GM12864 (cell line): Measurements from ENCODE around the gene ZNF155.
A peak's percentile ranks its signal among the peaks of the same experiment; 100 is the strongest.

Experiments used
- DNase-seq: peaks from one replicate; pipeline ENCODE4 v3.0.0-alpha.2; 2011; ENCODE audit warnings: low read depth
- H3K4me3 ChIP-seq: 2 replicates; pipeline ENCODE4 v1.5.1; 2011; ENCODE audit warnings: mild to moderate bottlenecking, low read depth, low read length, control low read depth
- TF ChIP-seq, protein P1 (sequence below): IDR thresholded peaks from 2 replicates; pipeline ENCODE4 v1.5.1; 2011; ENCODE audit warnings: low read depth, mild to moderate bottlenecking, moderate library complexity, low read length, control low read depth, inconsistent platforms; ENCODE audit errors: missing control alignments

Gene ZNF155

DNA sequence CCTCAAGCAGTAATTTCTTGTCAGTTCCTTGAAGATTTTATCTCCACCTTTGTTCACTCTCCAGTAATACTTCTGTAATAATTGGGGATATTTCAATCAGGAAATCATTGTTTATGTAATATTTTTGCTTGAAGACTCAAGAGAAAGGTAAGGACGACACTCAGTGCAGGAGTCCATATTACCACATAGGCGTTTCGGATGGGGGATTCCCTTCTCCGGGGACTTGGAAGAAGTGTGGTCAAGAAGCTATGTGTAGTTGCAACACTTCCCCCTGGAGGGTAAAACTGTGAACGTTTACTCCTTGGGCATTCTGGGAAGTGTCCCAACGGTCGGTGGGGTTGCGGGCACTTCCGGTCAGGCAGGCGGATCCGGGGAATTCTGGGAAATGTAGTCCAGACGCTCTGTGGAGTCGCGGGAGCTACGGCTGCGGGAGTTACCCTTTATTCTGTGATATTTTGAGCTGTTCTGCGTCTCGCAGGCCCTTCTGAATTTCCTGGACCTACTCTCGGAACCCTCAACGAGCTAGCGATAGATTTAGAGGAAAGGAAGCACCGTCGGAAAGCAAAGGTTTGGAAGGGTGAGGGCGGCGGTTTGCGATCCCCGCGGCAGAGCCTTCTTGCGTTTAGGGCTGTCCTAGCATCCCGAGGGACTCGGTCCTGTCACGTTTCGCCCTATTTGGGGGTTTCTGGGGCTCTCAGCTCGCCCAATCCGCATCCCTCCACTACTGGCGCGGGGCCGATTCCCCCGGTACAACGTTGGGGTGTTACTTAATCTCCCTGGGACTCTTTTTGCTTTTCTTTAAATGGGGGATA lies 32.9 kb upstream of the ZNF155 start, which contains the start of gene ZNF221:
Gene ZNF221 (plus strand): TSS at position 395 of the 812 bp plus-strand sequence. CDS start 11,499 bp downstream, outside the sequence.
- H3K4me3 ChIP-seq = peak within 1 kb of the TSS; percentile 75
- DNase-seq = peak; percentile 88
- TF ChIP-seq, protein P1, sequence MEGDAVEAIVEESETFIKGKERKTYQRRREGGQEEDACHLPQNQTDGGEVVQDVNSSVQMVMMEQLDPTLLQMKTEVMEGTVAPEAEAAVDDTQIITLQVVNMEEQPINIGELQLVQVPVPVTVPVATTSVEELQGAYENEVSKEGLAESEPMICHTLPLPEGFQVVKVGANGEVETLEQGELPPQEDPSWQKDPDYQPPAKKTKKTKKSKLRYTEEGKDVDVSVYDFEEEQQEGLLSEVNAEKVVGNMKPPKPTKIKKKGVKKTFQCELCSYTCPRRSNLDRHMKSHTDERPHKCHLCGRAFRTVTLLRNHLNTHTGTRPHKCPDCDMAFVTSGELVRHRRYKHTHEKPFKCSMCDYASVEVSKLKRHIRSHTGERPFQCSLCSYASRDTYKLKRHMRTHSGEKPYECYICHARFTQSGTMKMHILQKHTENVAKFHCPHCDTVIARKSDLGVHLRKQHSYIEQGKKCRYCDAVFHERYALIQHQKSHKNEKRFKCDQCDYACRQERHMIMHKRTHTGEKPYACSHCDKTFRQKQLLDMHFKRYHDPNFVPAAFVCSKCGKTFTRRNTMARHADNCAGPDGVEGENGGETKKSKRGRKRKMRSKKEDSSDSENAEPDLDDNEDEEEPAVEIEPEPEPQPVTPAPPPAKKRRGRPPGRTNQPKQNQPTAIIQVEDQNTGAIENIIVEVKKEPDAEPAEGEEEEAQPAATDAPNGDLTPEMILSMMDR = peak; percentile 49

DNA sequence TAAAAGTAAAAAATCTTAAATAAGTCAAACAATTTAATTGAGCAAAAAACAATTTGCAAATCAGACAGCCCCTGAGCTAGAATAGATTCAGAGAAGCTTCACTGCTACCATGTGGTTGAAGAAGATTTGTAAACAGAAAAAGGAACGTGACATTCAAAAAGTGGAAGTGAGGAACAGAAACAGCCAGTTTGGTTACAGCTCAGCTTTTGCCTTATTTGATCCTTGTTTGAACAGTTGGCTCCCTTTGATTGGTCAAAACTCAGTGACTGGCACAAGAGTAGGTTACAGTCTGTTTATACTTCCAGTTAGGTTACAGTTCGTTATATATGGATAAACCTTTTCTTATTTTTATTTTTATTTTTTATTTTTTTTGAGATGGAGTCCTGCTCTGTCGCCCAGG lies 27.2 kb upstream of the ZNF155 start:
- DNase-seq = no peak
- no peak overlapping the region for H3K4me3 ChIP-seq
- TF ChIP-seq, protein P1 = no peak

DNA sequence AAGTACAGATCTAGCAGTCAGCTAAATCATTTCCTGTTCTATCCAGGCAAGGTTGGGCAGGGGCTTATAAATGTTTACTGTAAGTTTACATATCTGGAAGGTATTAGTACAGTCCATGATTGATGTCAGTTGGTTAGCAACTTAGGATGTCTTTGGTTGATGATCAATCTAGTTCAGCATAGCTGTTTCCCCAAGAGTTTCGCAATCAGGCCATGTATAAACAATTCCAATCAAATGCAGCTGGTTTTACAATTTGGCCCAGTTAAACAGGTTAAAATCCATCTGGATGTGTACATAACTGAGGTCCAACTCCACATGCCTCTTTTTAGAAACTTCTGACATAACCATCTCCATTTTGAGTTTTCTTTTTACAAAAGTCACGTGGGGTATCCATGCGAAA lies 26.1 kb upstream of the ZNF155 start:
- TF ChIP-seq, protein P1 = no peak
- DNase-seq = no peak

DNA sequence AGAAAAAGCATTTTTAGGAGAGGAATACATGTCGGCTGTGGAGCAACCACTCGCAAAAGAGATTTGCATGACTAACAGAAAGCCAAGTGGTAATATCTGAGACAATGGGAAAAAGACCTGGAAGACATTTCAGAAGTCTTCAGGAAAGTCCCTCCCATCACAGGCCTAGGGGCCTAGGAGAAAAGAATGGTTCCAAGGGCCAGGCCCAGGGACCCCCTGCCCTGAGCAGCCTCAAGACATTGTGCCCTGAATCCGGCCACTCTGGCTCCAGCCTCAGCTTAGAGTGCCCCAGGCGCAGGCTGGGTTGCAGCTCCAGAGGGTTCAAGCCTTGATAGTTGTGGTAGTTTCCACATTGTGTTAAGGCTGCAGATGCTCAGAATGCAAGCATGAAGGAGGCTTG lies 23.6 kb upstream of the ZNF155 start:
- no peak for DNase-seq
- TF ChIP-seq, protein P1 = no peak
- H3K4me3 ChIP-seq = no peak overlapping the region

More for the DNA sequence above, 26.1 kb upstream of the ZNF155 start:
- no peak overlapping the region for H3K4me3 ChIP-seq

DNA sequence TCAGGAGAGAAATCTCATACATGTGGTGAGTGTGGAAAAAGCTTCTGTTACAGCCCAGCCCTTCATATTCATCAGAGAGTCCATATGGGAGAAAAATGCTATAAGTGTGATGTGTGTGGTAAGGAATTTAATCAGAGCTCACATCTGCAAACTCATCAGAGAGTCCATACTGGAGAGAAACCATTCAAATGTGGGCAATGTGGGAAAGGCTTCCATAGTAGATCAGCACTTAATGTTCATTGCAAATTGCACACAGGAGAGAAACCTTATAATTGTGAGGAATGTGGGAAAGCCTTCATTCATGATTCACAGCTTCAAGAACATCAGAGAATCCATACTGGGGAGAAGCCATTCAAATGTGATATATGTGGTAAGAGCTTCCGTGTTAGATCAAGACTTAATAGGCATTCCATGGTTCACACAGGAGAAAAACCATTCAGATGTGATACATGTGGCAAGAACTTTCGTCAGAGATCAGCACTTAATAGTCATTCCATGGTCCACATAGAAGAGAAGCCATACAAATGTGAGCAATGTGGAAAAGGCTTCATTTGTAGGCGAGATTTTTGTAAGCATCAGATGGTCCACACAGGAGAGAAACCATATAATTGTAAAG lies 17.8 kb upstream of the ZNF155 start:
- H3K4me3 ChIP-seq = no peak overlapping the region
- TF ChIP-seq, protein P1 = no peak
- DNase-seq = no peak

DNA sequence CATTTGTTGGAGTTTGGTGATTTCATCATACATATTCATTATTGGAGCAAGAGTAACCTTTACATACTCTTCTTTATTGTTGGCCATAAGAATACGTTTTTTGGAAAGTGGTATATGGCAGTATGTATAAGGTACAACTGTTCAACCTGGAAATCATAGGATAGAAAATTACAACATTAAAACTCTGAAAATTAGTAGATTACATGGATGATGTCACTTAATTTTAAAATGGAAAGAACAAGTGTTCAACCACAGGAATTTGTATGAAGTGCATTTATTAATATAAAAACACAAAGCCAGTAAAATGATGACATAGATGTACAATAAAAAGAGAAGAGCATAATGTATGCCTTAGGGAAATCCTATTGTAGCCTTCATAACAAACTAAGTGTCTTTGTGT lies 7.3 kb upstream of the ZNF155 start:
- no peak for DNase-seq
- TF ChIP-seq, protein P1 = no peak
- H3K4me3 ChIP-seq = no peak overlapping the region
